Uterus (tissue), 2 donors: ENCODE results near the gene TTC16.

Experiments
- POLR2A ChIP-seq, 2 donors: fragments of 450-650 bp; IDR thresholded peaks; one replicate each; pipeline ENCODE4 v1.6.1; 2016; ENCODE audit warnings: antibody characterized with exemption in 2 of 2, mild to moderate bottlenecking in 1 of 2, moderate library complexity in 1 of 2
- TF ChIP-seq, protein P1 (sequence below), 4 experiments: fragments of 200-600 bp in 2 of 4; fragments of 450-650 bp in 2 of 4; sonication (generic) in 2 of 4; IDR thresholded peaks; one replicate each; pipeline ENCODE4 v1.5.1; 2016 to 2019; ENCODE audit warnings: antibody characterized with exemption in 4 of 4, mild to moderate bottlenecking in 2 of 4, moderate library complexity in 1 of 4

DNA sequence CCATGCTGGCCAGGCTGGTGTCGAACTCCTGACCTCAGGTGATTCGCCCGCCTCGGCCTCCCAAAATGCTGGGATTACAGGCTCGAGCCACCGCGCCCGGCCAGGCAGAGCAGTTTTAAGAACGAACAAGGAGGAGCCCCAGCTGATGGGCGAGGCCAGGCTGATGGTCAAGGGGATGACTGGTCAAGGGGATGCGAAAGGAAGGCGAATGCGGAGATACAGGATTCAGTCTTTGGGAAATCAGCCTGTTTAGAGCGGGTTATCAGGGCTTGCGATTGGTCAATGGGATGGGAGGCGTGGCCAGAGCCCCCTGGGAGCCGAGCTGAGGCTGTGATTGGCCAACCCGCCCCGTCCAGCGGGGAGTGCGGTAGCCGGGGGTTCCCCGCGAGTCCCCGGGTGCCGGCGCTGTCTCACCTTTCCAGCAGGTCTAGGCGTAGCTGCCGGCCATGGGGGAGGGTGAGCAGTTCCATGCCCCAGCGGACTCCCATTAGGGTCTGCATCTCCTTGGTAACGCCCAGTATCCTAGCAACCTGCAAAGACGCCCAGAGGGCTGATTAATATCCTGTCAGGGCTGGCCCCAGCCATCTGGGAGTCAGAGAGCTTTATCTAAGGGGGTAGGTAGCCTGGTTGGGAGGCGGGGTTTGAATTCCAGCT lies 26.7 kb downstream of the TTC16 start:
- TF ChIP-seq, protein P1, sequence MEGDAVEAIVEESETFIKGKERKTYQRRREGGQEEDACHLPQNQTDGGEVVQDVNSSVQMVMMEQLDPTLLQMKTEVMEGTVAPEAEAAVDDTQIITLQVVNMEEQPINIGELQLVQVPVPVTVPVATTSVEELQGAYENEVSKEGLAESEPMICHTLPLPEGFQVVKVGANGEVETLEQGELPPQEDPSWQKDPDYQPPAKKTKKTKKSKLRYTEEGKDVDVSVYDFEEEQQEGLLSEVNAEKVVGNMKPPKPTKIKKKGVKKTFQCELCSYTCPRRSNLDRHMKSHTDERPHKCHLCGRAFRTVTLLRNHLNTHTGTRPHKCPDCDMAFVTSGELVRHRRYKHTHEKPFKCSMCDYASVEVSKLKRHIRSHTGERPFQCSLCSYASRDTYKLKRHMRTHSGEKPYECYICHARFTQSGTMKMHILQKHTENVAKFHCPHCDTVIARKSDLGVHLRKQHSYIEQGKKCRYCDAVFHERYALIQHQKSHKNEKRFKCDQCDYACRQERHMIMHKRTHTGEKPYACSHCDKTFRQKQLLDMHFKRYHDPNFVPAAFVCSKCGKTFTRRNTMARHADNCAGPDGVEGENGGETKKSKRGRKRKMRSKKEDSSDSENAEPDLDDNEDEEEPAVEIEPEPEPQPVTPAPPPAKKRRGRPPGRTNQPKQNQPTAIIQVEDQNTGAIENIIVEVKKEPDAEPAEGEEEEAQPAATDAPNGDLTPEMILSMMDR (IDR thresholded peaks at IDR 0.05), result no peak
- TF ChIP-seq POLR2A (IDR thresholded peaks at IDR 0.05), result no peak
